ENCODE measurements around the gene POC1A. TPM values are rescaled to one million over a fixed set of nuclear protein-coding genes. Genes with fewer than 3 reads are reported as not detected.

Gene POC1A
- total RNA-seq, 2 experiments from 2014 or later: 0.22 to 0.39 TPM

GRCh38 chr3:52106951-52107611 is 47.1 kb downstream of the POC1A start:
- intact Hi-C loops (cut with DNase I, micrococcal nuclease): no loop called here
- no peaks in the 10 kb centered on the region for H3K27me3 Mint-ChIP-seq
- POLR2A ChIA-PET: no interaction called here
- no peak overlapping the region for H3K27ac ChIP-seq (ENCODE audit: low read depth in 1 of 2, low read length in 2 of 2)
- no peaks in the 10 kb centered on the region for H3K9me3 Mint-ChIP-seq
- H3K27me3 ChIP-seq (ENCODE audit: control insufficient read depth in 1 of 2, insufficient read depth in 2 of 2, low read length in 2 of 2): no peaks in the 10 kb centered on the region
- H3K4me3 ChIP-seq (ENCODE audit: low read length): no peak overlapping the region
- DNase-seq (no peak), ATAC-seq (ENCODE audit: poor library complexity) (no peak)
- H3K36me3 ChIP-seq (ENCODE audit: insufficient read depth, low read length): no peaks in the 10 kb centered on the region
- H3K27ac Mint-ChIP-seq: no peak overlapping the region
- H3K36me3 Mint-ChIP-seq (ENCODE audit: low read depth): no peaks in the 10 kb centered on the region
- no peak overlapping the region for H3K4me3 Mint-ChIP-seq
- TF ChIP-seq, protein P1, sequence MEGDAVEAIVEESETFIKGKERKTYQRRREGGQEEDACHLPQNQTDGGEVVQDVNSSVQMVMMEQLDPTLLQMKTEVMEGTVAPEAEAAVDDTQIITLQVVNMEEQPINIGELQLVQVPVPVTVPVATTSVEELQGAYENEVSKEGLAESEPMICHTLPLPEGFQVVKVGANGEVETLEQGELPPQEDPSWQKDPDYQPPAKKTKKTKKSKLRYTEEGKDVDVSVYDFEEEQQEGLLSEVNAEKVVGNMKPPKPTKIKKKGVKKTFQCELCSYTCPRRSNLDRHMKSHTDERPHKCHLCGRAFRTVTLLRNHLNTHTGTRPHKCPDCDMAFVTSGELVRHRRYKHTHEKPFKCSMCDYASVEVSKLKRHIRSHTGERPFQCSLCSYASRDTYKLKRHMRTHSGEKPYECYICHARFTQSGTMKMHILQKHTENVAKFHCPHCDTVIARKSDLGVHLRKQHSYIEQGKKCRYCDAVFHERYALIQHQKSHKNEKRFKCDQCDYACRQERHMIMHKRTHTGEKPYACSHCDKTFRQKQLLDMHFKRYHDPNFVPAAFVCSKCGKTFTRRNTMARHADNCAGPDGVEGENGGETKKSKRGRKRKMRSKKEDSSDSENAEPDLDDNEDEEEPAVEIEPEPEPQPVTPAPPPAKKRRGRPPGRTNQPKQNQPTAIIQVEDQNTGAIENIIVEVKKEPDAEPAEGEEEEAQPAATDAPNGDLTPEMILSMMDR (IDR thresholded peaks at IDR 0.05): no peak
- H3K9me3 ChIP-seq (ENCODE audit: control insufficient read depth in 1 of 2, insufficient read depth in 1 of 2, low read length in 2 of 2): no peaks in the 10 kb centered on the region
- no peaks in the 10 kb centered on the region for H3K4me1 Mint-ChIP-seq (ENCODE audit: low read depth)
- H3K4me1 ChIP-seq (ENCODE audit: insufficient read depth, low read length): no peaks in the 10 kb centered on the region
- CTCF ChIA-PET: no interaction called here

DNA sequence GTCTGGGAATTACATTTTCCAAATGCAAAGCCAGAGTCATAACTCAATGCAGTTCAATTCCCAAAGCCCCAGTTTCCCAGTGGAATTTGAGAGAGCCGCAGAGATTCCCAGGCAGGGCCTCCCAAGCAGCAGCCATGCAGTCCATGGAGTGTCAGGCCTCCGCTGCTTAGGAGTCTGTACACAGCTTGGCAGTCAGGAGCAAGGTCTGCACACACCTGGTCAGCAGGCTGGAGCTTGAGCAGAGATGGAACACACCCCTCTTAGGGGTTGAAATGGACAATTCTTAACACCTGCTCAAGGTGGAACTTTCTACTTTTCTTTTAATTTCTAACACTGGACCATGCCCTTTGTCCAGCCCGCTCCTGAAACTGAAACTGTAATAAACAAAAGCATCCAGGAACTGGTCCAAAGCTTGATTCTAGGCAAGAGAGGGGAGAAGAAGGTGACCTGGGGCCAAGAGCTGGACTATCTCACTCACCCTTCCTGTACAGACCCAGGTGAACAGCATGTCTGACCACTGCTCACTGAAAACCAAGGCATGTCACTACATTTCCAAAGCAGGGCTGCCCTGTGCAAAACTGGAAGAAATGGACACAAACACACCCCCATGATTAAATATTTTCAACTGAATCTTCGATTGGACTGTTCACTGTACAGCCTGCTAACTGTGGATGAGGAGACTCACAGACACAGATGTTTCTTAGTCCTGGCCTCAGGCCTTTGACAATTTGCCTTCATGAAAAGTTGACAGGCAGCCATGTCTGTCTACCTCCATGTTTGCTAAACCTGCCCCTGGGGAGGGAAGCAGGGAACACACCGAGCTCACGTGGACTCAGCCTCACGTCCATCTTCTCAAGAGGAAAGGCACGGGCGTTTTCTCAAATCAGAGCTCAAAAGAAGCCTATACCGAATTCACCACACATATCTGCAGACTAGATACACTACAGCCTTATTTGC is 49.3 kb downstream of the POC1A start:
- H3K9me3 Mint-ChIP-seq: no peaks in the 10 kb centered on the region
- ChIA-PET POLR2A (no interaction called here), CTCF (interaction anchor here (0.7 kb wide), 1 partner anchor 16 kb away, joined by 3 read pairs; no protein-coding TSS in a partner anchor)
- H3K27ac ChIP-seq (ENCODE audit: low read depth in 1 of 2, low read length in 2 of 2): no peak overlapping the region
- no peaks in the 10 kb centered on the region for H3K27me3 Mint-ChIP-seq
- H3K27ac Mint-ChIP-seq: no peak overlapping the region
- no peaks in the 10 kb centered on the region for H3K9me3 ChIP-seq (ENCODE audit: control insufficient read depth in 1 of 2, insufficient read depth in 1 of 2, low read length in 2 of 2)
- ATAC-seq (ENCODE audit: poor library complexity) (no peak), DNase-seq (no peak)
- intact Hi-C loops (cut with DNase I, micrococcal nuclease): no loop called here
- no peaks in the 10 kb centered on the region for H3K4me1 ChIP-seq (ENCODE audit: insufficient read depth, low read length)
- H3K4me3 ChIP-seq (ENCODE audit: low read length): no peak overlapping the region
- TF ChIP-seq, protein P1 (IDR thresholded peaks at IDR 0.05): no peak
- H3K27me3 ChIP-seq (ENCODE audit: control insufficient read depth in 1 of 2, insufficient read depth in 2 of 2, low read length in 2 of 2): no peaks in the 10 kb centered on the region
- no peaks in the 10 kb centered on the region for H3K4me1 Mint-ChIP-seq (ENCODE audit: low read depth)
- no peak overlapping the region for H3K4me3 Mint-ChIP-seq
- H3K36me3 Mint-ChIP-seq (ENCODE audit: low read depth): peaks cover 3% of the 10 kb centered on the region
- H3K36me3 ChIP-seq (ENCODE audit: insufficient read depth, low read length): no peaks in the 10 kb centered on the region

DNA sequence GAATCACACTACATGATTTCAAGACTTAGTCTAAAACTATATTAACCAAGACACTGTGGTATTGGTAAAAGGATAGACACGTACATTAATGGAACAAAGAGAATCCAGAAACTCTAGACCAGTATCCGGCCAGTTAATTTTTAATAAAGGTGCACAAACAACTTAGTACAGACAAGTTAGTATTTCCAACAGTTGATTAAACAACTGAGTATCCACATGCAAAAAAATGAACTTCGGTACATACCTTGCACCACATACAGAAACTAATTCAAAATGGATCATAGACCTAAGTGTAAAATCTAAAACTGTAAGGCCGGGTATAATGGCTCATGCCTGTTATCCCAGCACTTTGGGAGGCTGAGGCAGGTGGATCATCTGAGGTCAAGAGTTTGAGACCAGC is 51.3 kb downstream of the POC1A start:
- ATAC-seq (ENCODE audit: poor library complexity): no peak
- H3K36me3 ChIP-seq (ENCODE audit: insufficient read depth, low read length): no peaks in the 10 kb centered on the region
- CTCF ChIA-PET: no interaction called here
- Mint-ChIP-seq H3K4me1 (ENCODE audit: low read depth) (no peaks in the 10 kb centered on the region), H3K27ac (no peak overlapping the region), H3K9me3 (no peaks in the 10 kb centered on the region), H3K27me3 (no peaks in the 10 kb centered on the region), H3K36me3 (ENCODE audit: low read depth) (peaks cover 3% of the 10 kb centered on the region), H3K4me3 (no peak overlapping the region)
- H3K4me3 ChIP-seq (ENCODE audit: low read length): no peak overlapping the region
- no peaks in the 10 kb centered on the region for H3K9me3 ChIP-seq (ENCODE audit: control insufficient read depth in 1 of 2, insufficient read depth in 1 of 2, low read length in 2 of 2)
- H3K4me1 ChIP-seq (ENCODE audit: insufficient read depth, low read length): no peaks in the 10 kb centered on the region
- POLR2A ChIA-PET: no interaction called here
- no peaks in the 10 kb centered on the region for H3K27me3 ChIP-seq (ENCODE audit: control insufficient read depth in 1 of 2, insufficient read depth in 2 of 2, low read length in 2 of 2)
- H3K27ac ChIP-seq (ENCODE audit: low read depth in 1 of 2, low read length in 2 of 2): no peak overlapping the region
- intact Hi-C loops (cut with DNase I, micrococcal nuclease): no loop called here
- TF ChIP-seq, protein P1 (IDR thresholded peaks at IDR 0.05): no peak
- no peak for DNase-seq

All from CD4-positive, alpha-beta T cell (primary cell).